ENCODE results near the gene CDH13.
A peak's percentile ranks its signal among the peaks of the same experiment; 100 is the strongest.

Gene CDH13

GRCh38 chr16:83393196-83393981 is 766.6 kb downstream of the CDH13 start:
- no peak for DNase-seq (ENCODE audit: low read depth)
- no peak overlapping the region for H3K4me3 ChIP-seq (ENCODE audit: low read depth, low read length)
- no peak for TF ChIP-seq CTCF (IDR thresholded peaks at IDR 0.05; ENCODE audit: control insufficient read depth, extremely low read depth, insufficient read depth)

GRCh38 chr16:83397601-83398291 is 771.0 kb downstream of the CDH13 start:
- TF ChIP-seq CTCF (IDR thresholded peaks at IDR 0.05; ENCODE audit: control insufficient read depth, extremely low read depth, insufficient read depth) = no peak
- no peak overlapping the region for H3K4me3 ChIP-seq (ENCODE audit: low read depth, low read length)
- no peak for DNase-seq (ENCODE audit: low read depth)

- peak; percentile 17; the same call in 1 of the 2 replicates for TF ChIP-seq CTCF (IDR thresholded peaks at IDR 0.05; ENCODE audit: control insufficient read depth, extremely low read depth, insufficient read depth)
- no peak for DNase-seq (ENCODE audit: low read depth)
Observed at GRCh38 chr16:83400234-83400633, 773.5 kb downstream of the CDH13 start.

GRCh38 chr16:83402160-83402814 is 775.5 kb downstream of the CDH13 start:
- no peak for TF ChIP-seq CTCF (IDR thresholded peaks at IDR 0.05; ENCODE audit: control insufficient read depth, extremely low read depth, insufficient read depth)
- H3K4me3 ChIP-seq (ENCODE audit: low read depth, low read length) = no peak overlapping the region
- DNase-seq (ENCODE audit: low read depth) = no peak

More at GRCh38 chr16:83400234-83400633, 773.5 kb downstream of the CDH13 start:
- no peak overlapping the region for H3K4me3 ChIP-seq (ENCODE audit: low read depth, low read length)

- TF ChIP-seq CTCF (IDR thresholded peaks at IDR 0.05; ENCODE audit: control insufficient read depth, extremely low read depth, insufficient read depth) = no peak
- no peak overlapping the region for H3K4me3 ChIP-seq (ENCODE audit: low read depth, low read length)
- DNase-seq (ENCODE audit: low read depth) = no peak
Observed at GRCh38 chr16:83402967-83403366, 776.2 kb downstream of the CDH13 start.

GRCh38 chr16:83403761-83404160 is 777.0 kb downstream of the CDH13 start:
- no peak for DNase-seq (ENCODE audit: low read depth)
- TF ChIP-seq CTCF (IDR thresholded peaks at IDR 0.05; ENCODE audit: control insufficient read depth, extremely low read depth, insufficient read depth) = no peak
- no peak overlapping the region for H3K4me3 ChIP-seq (ENCODE audit: low read depth, low read length)

Data from LNCaP clone FGC (cell line).